Kidney (tissue), 14 donors: ENCODE results near the gene NUDT22. TPM values are rescaled to one million over a fixed set of nuclear protein-coding genes. Genes with fewer than 3 reads are reported as not detected.

Experiments
- DNase-seq, 5 donors: peaks; one replicate each; pipeline ENCODE4 v3.0.0-alpha.2; 2013 to 2020
- FAIRE-seq: peaks from 2 replicates; lab custom pipeline; 2012; peaks lifted over from hg19 to GRCh38; lab: Jason Lieb, UNC
- H3K27ac ChIP-seq, 2 donors: one replicate each; pipeline ENCODE4 v1.7.0; 2013; ENCODE audit warnings: low read depth in 2 of 2, low read length in 2 of 2, inconsistent platforms in 1 of 2
- H3K27me3 ChIP-seq: one replicate; pipeline ENCODE4 v1.7.1; 2013; ENCODE audit warnings: low read length, inconsistent platforms; ENCODE audit not compliant: control insufficient read depth, insufficient read depth
- H3K36me3 ChIP-seq, 3 donors: one replicate each; pipeline versions ENCODE4 v1.7.0 to v1.7.1; 2013; ENCODE audit warnings: low read length in 3 of 3, control low read depth in 1 of 3, inconsistent platforms in 1 of 3; ENCODE audit not compliant: insufficient read depth in 3 of 3, control insufficient read depth in 2 of 3
- H3K4me1 ChIP-seq, 3 donors: one replicate each; pipeline versions ENCODE4 v1.7.0 to v1.7.1; 2013; ENCODE audit warnings: low read length in 3 of 3, inconsistent platforms in 1 of 3, low read depth in 1 of 3; ENCODE audit not compliant: control insufficient read depth in 2 of 3, insufficient read depth in 2 of 3
- H3K4me3 ChIP-seq, 3 donors: one replicate each; pipeline versions ENCODE4 v1.7.0 to v1.8.1; 2013; ENCODE audit warnings: low read length in 3 of 3, control low read depth in 1 of 3, inconsistent platforms in 1 of 3
- H3K9ac ChIP-seq, 3 donors: one replicate each; pipeline versions ENCODE4 v1.7.0 to v1.7.1; 2013; ENCODE audit warnings: low read length in 3 of 3, control low read depth in 1 of 3, inconsistent platforms in 1 of 3
- H3K9me3 ChIP-seq, 3 donors: one replicate each; pipeline versions ENCODE4 v1.7.0 to v1.7.1; 2013; ENCODE audit warnings: low read length in 3 of 3, control low read depth in 1 of 3, inconsistent platforms in 1 of 3; ENCODE audit not compliant: control insufficient read depth in 2 of 3, insufficient read depth in 1 of 3
- CTCF ChIP-seq: IDR thresholded peaks from 3 replicates; pipeline ENCODE4 v1.5.1; 2012; ENCODE audit warnings: mild to moderate bottlenecking, moderate library complexity, borderline replicate concordance; ENCODE audit not compliant: insufficient read depth; ENCODE audit errors: extremely low read depth
- intact Hi-C: fragments of 100-400 bp; cut with DNase I; formaldehyde crosslinking; loops from one replicate; pipeline ENCODE4 v1.11.1; 2022
- polyA plus RNA-seq: library from polyadenylated mRNA; stranded (reverse); fragments of 350-450 nt; fragmentation: Illumina TruSeq; extraction: RNeasy Lipid Tissue Mini Kit (QIAGEN cat#74804); gene quantifications from one replicate; pipeline ENCODE4 v1.2.3, GENCODE V29; 2014; ENCODE audit warnings: low read depth, low replicate concordance; ENCODE audit not compliant: insufficient read depth
- total RNA-seq: library from RNA; stranded (reverse); fragmentation: NEBNext Ultra II Directional; extraction: Animal tissue kit (Norgen Biotek cat#: 25700); gene quantifications from one replicate; pipeline ENCODE4 v1.2.1, GENCODE V29; 2021
- donor health status: control.
- donor health status: control.
- donor health status: control.
- donor health status: control.
- donor health status: control.
- donor health status: DM: yes; HTN: yes; CAD: no.
- donor health status: Normal renal cell carcinoma (clear cell type).

The NUDT22 gene
- total and polyA plus RNA-seq, 2 donors from 2014 or later = 64.5 to 150 TPM

GRCh38 chr11:64253481-64253880 lies 27.4 kb downstream of the NUDT22 start:
- FAIRE-seq = no peak
- H3K27ac ChIP-seq = no peak overlapping the region

GRCh38 chr11:64254326-64254725 lies 28.3 kb downstream of the NUDT22 start:
- TF ChIP-seq CTCF = no peak
- peaks cover 0 to 6% (median 2%) of the 10 kb centered on the region in 3 donors for H3K36me3 ChIP-seq
- H3K4me3 ChIP-seq = no peak overlapping the region
- no peak overlapping the region for H3K27ac ChIP-seq
- no peaks in the 10 kb centered on the region for H3K9me3 ChIP-seq
- FAIRE-seq (no peak), DNase-seq (no peak)
- intact Hi-C loops = no loop called here
- peaks cover 0 to 20% (median 5%) of the 10 kb centered on the region in 3 donors for H3K4me1 ChIP-seq
- no peaks in the 10 kb centered on the region for H3K27me3 ChIP-seq
- H3K9ac ChIP-seq = no peak overlapping the region

More at GRCh38 chr11:64253481-64253880, 27.4 kb downstream of the NUDT22 start:
- Histone ChIP-seq H3K27me3 (no peaks in the 10 kb centered on the region), H3K9ac (no peak overlapping the region), H3K4me1 (peaks cover 0 to 22% (median 5%) of the 10 kb centered on the region in 3 donors), H3K9me3 (no peaks in the 10 kb centered on the region), H3K4me3 (no peak overlapping the region), H3K36me3 (peaks cover 0 to 6% (median 1%) of the 10 kb centered on the region in 3 donors)
- no peak for DNase-seq
- intact Hi-C loops = no loop called here
- no peak for TF ChIP-seq CTCF

GRCh38 chr11:64255135-64256128 lies 29.4 kb downstream of the NUDT22 start:
- Histone ChIP-seq H3K4me3 (no peak overlapping the region), H3K27ac (no peak overlapping the region), H3K36me3 (peaks cover 0 to 6% (median 6%) of the 10 kb centered on the region in 3 donors), H3K9ac (no peak overlapping the region), H3K4me1 (peaks cover 0 to 20% (median 5%) of the 10 kb centered on the region in 3 donors), H3K27me3 (no peaks in the 10 kb centered on the region), H3K9me3 (no peaks in the 10 kb centered on the region)
- TF ChIP-seq CTCF = no peak
- FAIRE-seq (no peak), DNase-seq (peak in 1 of 5 donors; percentile 54)
- intact Hi-C loops = no loop called here
